Activated CD8-positive, alpha-beta memory T cell treated with anti-CD3 and anti-CD28 coated beads for 24 hours (primary cell): ENCODE measurements around the gene BICRA.
A peak's percentile ranks its signal among the peaks of the same experiment; 100 is the strongest.
"Not testable (repeated sequence)": the region's sequence is repeated elsewhere in the genome, so short reads cannot be mapped to it uniquely, and the experiment has no call there.

Experiments used
- DNase-seq: peaks from one replicate; pipeline ENCODE4 v3.0.0-alpha.2; 2020

The BICRA gene

DNA sequence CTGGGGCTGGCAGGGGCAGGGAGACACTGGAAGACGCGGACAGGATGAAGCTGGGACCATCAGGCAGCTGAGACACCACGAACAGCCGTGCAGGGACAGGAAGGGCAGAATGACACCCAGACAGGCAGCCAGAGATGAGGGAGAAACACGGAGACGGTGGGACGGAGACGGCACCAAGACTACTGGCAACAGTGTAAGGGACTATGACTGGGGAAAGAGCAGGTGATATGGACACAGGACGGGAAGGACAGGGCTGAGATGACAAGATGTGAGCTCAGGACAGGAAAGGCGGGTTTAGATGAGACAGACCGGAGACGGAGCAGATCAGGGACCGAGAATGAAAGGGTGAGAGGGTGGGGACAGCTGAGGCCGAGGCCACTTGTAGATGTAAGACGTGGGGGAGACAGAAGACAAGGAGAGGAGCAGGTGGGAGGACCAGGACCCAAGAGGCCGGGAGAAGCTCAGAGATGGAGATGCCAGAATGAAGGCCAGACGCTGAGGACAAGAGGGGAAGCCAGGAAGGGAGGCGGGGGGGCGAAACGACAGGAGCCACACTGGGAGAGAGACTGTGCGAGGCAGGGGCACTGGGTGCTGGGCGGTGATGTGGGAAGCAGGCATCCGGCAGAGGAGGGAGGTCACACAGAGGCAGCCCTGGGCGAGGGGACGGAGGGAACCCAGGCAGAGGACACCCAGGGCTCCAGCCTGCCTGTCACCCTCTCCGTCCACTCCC lies 86.8 kb downstream of the BICRA start:
- no peak for DNase-seq

DNA sequence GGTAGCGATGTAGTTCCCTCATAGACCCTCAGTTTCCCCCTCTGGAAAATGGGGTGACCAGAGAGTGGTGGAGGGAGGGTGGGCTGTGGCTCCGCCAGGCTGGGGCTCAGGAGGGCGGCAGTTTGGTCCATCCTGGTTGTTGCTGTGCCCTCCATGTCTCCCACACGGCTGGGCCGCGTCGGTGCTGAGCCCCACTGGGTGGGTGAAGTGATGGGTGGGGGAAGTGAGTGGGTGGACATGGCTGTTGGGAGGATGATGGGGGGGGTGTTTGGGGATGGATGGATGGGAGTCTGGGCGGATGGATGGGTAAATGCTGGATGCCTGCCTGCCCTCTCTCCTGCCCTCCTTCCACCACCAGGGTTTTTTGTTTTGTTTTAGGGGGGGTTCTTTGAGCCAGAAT lies 87.7 kb downstream of the BICRA start:
- no peak for DNase-seq

DNA sequence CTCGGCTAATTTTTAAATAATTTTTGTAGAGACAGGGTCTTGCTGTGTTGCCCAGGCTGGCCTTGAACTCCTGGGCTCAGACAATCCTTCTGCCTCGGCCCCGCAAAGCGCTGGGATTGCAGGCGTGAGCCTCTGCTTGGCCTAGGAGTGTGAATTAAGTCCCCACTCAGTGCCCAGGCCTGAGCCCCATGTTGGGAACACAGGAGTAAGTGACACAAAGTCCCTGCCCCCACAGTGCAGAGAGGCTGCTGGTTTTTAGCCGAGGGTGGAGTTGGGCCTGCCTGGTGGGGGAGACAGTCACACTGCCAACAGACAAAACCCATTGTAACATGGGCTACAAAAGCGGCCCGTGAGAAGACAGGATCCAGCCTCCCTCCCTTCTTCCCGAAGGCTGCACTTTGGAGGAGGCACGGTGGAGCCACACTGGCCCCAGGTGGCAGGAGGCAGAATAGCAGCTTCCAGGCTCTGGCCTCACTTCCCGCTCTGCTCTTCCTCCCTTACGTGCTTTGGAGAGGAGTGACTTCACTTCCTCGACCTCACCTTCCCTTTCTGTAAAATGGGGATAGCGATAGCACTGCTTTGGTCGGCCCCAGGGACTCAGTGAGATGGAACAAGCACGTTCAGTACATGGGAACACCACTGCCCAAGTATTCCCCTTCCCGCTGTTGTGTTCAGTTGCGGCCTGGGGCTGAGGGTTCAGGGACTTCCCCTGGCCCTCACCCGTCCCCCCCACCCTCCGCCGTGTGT lies 89.1 kb downstream of the BICRA start:
- DNase-seq = peak; percentile 81

DNA sequence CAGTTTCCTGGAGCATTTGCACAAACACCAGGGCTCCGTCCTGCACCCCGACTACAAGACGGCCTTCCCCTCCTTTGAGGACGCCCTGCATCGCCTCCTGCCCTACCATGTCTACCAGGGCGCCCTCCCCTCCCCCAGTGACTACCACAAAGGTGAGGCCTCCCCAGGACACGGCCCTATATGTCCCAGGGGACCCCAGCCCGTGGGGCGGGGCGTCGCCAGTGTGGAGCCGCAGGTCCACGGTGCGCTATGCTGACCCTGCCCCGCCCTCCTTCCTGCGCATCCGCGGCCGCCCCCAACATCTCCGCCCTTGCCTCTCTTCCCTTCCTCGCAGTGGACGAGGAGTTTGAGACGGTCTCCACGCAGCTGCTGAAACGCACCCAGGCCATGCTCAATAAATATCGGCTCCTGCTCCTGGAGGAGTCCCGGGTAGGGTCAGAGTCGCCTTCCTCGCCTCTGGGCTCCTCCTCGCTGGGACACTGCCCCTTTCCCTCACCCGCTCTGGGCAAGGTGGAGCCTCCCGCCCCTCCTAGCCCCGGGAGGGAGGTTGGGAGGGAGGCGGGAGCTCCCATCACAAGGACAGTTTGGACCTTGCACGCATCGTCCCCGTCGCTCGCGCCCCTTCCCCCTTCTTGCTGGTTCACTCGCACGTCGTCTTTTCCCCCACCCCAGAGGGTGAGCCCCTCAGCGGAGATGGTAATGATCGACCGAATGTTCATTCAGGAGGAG lies 89.9 kb downstream of the BICRA start:
- no peak for DNase-seq

DNA sequence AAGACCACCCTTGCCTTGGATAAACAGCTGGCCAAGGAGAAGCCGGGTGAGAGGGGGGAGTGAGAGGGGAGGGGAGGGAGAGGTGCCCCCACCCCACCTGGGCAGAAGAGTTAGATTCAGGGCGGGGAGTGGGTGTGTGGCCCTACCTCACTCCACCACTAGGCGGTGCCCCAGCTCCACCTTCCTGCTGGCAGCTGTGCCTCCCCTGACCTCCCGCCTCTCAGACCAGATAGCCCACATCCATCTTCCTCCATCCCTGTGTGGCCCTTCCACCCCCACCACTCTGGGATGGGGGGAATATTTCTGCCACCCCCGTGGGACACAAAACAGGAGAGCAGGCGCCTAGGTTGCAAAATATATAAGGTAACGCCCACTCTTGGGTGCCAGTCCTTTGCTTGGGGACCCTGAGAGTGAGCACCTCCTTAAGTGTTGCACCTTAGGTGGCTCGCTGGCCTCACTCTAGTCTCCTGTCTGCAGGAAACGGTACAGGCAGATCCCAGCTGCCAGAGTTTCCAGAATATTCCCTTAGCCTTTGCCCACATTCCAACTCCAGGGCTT lies 90.5 kb downstream of the BICRA start:
- peak; percentile 82 for DNase-seq

DNA sequence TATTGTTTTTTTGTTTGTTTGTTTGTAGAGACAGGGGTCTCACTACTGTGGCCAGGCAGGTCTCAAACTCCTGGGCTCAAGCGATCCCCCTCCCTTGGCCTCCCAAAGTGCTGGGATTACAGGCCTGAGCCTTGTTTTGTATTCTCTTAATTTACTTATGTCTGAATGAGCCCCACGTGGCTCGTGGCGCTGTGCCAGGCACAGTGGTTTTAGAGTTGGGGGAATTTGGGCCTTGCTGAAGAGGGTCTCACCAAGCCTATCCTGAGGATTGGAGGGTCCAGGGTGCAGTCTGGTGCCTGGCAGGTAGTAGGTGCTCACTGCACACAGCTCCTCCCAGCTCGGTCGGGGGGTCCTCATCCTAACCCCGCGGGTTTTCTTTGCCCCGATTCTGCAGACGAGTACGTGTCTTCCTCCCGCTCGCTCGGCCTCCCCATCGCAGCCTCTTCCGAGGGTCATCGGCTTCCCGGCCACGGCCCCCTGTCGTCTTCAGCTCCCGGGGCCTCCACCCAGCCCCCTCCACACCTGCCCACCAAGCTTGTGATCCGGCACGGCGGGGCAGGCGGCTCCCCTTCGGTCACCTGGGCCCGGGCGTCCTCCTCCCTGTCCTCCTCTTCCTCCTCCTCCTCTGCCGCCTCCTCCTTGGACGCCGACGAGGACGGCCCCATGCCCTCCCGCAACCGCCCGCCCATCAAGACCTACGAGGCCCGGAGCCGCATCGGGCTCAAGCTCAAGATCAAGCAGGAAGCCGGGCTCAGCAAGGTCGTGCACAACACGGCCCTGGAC lies 92.2 kb downstream of the BICRA start:
- no peak for DNase-seq

DNA sequence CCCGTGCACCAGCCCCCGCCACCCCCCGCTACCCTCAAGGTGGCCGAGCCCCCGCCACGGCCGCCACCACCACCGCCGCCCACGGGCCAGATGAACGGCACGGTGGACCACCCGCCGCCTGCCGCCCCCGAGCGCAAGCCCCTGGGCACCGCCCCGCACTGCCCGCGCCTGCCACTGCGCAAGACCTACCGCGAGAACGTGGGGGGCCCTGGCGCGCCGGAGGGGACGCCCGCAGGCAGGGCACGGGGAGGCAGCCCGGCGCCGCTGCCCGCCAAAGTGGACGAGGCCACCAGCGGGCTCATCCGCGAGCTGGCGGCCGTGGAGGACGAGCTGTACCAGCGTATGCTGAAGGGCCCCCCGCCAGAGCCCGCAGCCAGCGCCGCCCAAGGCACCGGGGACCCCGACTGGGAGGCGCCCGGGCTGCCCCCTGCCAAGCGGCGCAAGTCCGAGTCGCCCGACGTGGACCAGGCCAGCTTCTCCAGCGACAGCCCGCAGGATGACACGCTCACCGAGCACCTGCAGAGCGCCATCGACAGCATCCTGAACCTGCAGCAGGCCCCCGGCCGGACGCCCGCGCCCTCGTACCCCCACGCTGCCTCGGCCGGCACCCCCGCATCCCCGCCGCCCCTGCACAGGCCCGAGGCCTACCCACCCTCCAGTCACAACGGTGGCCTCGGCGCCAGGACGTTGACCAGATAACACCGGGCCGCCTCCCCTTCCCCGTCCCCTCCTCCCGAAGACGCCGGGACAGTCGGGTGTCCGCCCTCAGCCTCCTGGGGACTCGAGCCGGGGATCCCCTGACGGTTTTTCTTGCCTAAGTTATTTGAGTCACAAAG lies 93.0 kb downstream of the BICRA start:
- DNase-seq = no peak

DNA sequence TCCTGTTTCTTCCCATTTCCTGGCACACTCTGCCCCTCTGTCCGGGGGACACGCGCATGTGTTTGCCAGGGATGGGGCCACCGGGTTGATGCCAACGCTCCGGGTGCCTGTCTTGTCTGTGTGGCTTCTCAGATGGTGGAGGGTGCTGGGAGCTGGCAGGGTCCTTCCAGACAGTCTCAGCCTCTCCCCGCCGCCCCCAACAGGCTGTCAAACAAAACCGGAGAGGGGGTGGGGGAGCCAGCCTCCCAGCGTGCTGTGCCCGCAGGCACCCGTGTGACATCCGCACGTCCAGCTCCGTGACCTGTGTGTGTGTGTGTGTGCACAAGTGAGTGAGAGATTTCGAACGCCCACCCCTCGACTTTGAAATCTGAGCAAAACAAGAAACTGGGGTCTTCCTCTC lies 93.7 kb downstream of the BICRA start:
- no peak for DNase-seq

DNA sequence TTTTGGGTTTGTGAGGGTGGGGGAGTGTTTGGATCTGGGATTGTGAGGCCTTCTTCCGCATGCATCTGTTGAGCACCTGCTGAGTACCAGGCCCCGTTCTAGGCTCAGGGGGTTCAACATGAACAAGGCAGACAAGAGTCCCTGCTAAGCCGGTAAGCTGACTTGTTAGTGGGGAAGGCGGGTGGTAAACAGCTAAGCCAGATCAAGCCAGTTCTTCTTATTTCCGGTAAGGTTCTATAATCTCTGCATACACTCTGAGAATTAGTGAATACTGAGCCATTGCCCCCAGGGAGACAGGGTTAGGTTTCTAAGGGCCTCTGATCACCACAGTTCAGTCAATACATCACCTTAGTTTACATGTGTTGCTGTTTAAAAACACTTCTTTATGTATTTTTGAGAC lies 94.4 kb downstream of the BICRA start:
- DNase-seq = no peak

DNA sequence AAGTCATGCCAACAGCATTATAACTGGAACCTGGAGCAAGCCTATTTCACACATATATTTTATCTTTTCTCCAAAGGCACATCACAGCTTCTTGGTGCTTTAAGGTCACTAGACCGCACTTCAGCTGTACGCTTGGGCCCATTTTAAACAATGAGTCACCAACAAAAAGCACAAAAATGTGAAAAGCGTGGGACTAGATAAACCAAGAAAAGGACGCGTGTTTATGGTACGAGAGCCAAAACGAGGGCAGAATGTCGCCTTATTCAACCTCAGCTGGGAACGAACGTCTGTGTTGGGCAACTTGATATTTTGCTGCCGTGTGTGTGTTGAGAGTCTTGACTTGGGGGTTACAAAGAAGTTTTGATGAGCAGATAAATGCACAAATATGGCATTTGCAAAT lies 95.1 kb downstream of the BICRA start:
- DNase-seq = no peak

DNA sequence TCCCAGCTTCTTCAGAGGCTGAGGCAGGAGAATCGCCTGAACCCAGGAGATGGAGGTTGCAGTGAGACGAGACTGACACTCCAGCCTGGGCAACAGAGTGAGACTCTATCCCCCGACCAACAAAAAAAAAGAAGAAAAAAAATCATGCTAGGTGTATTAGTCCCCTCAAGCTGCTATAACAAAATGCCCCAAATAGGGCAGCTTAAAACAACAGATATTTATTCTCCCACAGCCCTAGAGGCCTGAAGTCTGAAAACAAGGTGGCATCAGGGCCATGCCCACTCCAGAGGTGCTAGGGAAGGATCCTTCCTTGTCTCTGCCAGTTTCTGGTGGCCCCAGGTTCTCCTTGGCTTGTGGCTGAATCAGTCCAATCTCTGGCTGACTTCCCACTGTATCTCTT lies 95.7 kb downstream of the BICRA start:
- DNase-seq = no peak

DNA sequence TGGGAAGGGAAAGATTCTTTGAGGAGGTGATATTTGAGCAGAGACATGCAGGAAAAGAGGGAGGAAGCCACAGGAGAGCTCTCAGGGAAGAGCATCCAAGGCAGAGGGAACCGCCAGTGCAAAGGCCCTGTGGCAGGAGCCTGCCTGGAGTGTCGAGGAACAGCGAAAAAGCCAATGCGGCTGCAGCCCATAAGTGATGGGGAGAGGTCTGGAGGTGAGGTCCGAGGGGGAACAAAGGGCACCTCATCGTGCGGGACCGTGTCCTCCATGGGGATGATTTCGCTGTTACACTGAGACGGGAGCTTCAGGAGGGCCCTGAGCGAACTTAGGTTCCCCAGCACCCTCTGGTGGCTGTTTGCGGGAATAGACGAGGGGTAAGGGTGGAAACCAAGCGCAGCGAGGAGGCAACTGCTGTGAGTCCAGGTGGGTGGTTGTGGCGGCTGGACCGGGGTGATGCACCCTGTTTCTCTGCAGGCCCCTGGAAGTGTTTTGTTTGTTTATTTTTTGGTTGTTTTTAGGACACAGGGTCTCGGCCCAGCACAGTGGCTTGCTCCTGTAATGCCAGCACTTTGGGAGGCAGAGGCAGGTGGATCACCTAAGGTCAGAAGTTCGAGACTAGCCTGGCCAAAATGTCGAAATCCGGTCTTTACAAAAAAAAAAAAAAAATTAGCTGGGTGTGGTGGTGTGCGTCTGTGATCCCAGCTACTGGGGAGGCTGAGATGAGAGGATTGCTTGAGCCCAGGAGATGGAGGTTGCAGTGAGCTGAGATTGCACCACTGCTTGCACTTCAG lies 98.4 kb downstream of the BICRA start:
- peak; percentile 89 for DNase-seq

DNA sequence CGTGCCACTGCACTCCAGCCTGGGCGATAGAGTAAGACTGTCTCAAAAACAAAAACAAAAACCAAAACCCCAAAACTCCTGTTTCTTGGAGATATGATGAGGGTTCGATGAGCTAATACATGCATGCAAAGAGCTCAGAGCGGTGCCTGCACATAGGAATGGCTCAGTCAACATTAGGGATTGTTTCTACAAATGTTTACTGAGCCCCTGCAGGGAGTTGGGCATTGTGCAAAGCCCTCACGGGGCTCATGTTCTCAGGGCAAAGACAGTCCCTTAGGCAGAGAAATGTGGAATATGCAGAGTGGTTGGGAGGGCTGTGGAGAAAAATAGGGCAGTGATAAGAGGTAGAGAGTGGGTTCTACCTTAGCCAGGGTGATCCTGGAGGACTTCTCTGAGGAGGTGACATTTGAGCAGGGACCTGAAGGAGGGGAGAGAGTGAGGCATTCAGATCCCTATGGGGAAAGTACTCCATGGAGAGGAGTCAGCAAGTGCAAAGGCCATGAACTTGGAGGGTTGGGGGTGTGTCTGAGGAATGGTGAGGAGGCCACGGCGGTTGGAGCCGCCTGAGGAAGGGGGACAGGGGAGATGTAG lies 102.8 kb downstream of the BICRA start:
- DNase-seq = no peak

DNA sequence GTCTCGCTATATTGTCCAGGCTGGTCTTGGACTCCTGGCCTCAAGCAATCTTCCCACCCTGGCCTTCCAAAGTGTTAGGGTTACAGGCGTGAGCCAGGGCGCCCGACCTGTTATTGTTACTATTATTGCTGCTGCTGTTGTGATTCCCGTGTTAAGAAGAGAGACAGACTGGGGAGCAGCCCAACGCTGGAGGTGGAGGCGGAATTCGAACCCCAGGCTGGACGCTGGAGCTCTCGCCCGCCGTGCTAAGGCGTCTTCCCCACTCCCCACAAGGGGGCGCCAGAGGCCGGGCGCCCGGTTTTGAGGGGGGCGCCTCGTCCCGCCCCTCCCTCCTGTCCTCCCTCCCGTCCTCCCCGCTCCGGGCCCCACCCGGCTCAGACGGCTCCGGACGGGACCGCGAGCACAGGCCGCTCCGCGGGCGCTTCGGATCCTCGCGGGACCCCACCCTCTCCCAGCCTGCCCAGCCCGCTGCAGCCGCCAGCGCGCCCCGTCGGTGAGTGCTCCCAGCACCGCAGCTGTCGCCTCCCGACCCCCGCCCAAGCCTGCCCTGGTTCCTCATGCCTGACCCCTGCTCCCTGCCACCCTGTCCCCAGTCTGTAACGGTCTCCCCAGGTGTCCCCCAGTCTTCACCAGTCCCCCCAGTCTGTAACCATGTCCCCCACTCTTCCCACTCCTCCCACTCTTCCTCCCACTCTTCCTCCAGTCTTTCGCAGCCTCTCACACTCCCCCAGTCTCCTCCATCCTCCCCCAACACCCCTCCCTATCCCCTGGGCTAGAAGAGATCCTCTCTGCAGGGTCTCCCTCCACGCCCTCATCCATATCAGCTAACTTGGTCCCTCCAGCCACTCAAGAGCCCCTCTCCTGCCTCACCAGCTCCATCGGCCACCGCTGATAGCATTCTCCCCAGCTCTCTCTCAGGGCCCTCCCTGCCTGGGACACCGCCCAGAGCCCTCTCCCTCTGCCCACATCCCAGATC lies 104.4 kb downstream of the BICRA start, which contains the start of gene EHD2:
TSS of gene EHD2 (plus strand) at position 377 of the 976 bp plus-strand sequence. CDS start 3,191 bp downstream, outside the sequence.
- DNase-seq = peak; percentile 80

DNA sequence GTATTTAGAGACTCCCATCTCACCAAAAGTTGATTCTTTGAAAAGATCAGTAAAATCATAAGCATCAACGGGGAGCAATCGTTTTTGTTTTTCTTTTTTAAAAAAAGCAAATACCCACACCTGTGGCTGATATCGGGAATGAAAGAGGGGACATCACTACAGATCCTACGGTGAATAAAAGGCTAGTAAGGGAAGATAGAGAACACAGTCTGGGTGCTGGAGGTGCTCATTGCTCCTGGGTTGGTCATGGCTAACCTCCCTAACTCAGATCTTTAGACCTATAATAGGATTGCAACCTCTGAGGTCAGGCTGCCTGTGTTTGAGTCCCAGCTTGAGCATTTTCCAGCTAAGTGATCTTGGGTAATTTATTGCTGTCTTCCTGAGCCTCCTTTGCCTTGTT lies 105.4 kb downstream of the BICRA start:
- DNase-seq = no peak

DNA sequence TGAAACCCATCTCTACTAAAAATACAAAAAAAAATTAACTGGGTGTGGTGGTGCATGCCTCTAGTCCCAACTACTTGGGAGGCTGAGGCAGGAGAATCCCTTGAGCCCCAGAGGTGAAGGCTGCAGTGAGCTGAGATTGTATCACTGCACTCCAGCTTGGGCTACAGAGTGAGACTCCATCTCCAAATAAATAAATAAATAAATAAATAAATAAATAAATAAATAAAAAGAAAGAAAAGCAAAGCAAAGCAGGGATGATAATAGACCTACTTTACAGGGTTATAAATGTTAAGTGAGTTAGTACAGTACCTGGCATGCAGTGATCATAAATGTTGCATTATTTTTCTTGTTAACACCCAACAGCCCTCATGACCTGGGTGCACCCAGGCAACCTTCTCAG lies 105.9 kb downstream of the BICRA start:
- not testable (repeated sequence) for DNase-seq

DNA sequence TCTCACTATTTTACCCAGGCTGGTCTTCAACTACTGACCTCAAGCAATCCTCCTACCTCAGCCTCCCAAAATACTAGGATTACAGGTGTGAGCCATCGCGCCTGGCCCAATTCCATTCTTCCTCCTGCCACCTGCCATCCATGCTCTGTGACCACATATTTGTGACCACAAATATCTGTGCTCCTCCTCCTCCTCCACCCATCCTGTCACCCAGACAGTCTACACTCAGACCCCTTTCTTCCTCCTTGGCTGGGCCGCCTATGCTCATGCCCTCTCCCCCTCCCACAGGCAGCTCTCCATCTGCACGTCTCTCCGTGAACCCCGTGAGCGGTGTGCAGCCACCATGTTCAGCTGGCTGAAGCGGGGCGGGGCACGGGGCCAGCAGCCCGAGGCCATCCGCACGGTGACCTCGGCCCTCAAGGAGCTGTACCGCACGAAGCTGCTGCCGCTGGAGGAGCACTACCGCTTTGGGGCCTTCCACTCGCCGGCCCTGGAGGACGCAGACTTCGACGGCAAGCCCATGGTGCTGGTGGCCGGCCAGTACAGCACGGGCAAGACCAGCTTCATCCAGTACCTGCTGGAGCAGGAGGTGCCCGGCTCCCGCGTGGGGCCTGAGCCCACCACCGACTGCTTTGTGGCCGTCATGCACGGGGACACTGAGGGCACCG lies 107.5 kb downstream of the BICRA start:
- DNase-seq = no peak

DNA sequence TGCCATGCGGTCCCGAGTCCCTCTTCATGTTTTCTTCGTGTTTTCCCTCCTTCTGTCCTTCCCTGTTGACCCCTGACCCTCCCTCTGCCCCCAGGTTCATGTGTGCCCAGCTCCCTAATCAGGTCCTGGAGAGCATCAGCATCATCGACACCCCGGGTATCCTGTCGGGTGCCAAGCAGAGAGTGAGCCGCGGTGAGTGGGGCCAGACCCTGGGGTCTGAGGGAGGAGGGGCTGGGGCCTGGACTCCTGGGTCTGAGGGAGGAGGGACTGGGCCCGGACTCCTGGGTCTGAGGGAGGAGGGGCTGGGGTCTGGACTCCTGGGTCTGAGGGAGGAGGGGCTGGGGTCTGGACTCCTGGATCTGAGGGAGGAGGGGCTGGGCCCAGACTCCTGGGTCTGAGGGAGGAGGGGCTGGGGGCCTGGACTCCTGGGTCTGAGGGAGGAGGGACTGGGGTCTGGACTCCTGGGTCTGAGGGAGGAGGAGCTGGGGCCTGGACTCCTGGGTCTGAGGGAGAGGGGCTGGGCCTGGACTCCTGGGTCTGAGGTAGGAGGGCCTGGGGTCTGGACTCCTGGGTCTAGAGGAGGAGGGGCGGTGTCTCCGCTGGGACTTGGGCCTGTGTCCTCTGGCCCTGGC lies 109.6 kb downstream of the BICRA start:
- not testable (repeated sequence) for DNase-seq
